Activated T-helper 2 cell treated with anti-CD3 and anti-CD28 coated beads, Interferon-gamma antibody, Interleukin-2, Interleukin-4, amounts not matched to agents 10 μg/mL and 5 μg/mL and 100 μg/mL, durations not matched to agents 14 hours and 24 hours and 36 hours (primary cell): Measurements from ENCODE around the gene AIG1. TPM values are rescaled to one million over a fixed set of nuclear protein-coding genes. Genes with fewer than 3 reads are reported as not detected.

Source experiments
- DNase-seq: peaks from one replicate; pipeline ENCODE4 v3.0.0; 2021; ENCODE audit warnings: low spot score
- H3K27ac Mint-ChIP-seq: one replicate; pipeline ENCODE4 v1.8.0; 2021; ENCODE audit warnings: mixed read lengths
- H3K27me3 Mint-ChIP-seq: one replicate; pipeline ENCODE4 v1.8.0; 2021; ENCODE audit warnings: low read depth, mixed read lengths
- H3K36me3 Mint-ChIP-seq: one replicate; pipeline ENCODE4 v1.8.0; 2021; ENCODE audit warnings: low read depth, mixed read lengths
- H3K4me1 Mint-ChIP-seq: one replicate; pipeline ENCODE4 v1.8.0; 2021; ENCODE audit warnings: low read depth, mixed read lengths
- H3K4me3 Mint-ChIP-seq: one replicate; pipeline ENCODE4 v1.8.0; 2021; ENCODE audit warnings: low read depth, mild to moderate bottlenecking, moderate library complexity, mixed read lengths
- H3K9me3 Mint-ChIP-seq: one replicate; pipeline ENCODE4 v1.8.0; 2021; ENCODE audit warnings: mixed read lengths
- intact Hi-C: fragments of 100-400 bp; cut with micrococcal nuclease; formaldehyde crosslinking; loops from one replicate; pipeline ENCODE4 v1.15.1; 2023
- total RNA-seq: library from RNA; stranded (reverse); gene quantifications from 2 replicates; pipeline ENCODE4 v1.2.3, GENCODE V29; 2022

The AIG1 gene
- total RNA-seq, 1 donor from 2014 or later: 2.4 TPM

GRCh38 chr6:143107911-143108761 is 47.4 kb downstream of the AIG1 start:
- Mint-ChIP-seq H3K27me3 (no peaks in the 10 kb centered on the region), H3K9me3 (no peaks in the 10 kb centered on the region), H3K4me1 (peaks cover 2% of the 10 kb centered on the region), H3K27ac (no peak overlapping the region), H3K4me3 (no peak overlapping the region), H3K36me3 (no peaks in the 10 kb centered on the region)
- intact Hi-C loops: no loop called here
- DNase-seq: no peak

DNA sequence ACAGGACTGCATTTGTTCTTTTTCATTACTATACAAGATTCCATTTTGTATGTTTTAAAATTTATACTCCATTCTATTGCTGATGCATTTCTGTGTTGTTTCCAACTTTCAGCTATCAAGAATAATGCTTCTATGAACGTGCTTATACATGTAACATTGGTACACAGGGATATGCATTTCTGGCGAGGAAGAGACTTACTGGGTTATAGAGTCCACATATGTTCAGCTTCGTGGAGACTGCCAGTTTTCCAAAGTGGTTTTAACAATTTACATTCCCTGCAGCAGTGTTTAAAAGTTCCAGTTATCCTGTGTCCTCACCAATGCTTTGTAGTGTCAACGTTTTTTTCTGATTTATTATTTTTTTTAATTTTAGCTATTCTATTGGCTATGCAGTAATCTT is 48.5 kb downstream of the AIG1 start:
- H3K4me1 Mint-ChIP-seq: no peaks in the 10 kb centered on the region
- intact Hi-C loops: no loop called here
- H3K27me3 Mint-ChIP-seq: no peaks in the 10 kb centered on the region
- no peaks in the 10 kb centered on the region for H3K36me3 Mint-ChIP-seq
- H3K9me3 Mint-ChIP-seq: no peaks in the 10 kb centered on the region
- no peak for DNase-seq
- no peak overlapping the region for H3K27ac Mint-ChIP-seq
- H3K4me3 Mint-ChIP-seq: no peak overlapping the region

- no peak for DNase-seq
- H3K27me3 Mint-ChIP-seq: no peaks in the 10 kb centered on the region
- intact Hi-C loops: no loop called here
- no peaks in the 10 kb centered on the region for H3K36me3 Mint-ChIP-seq
- H3K27ac Mint-ChIP-seq: no peak overlapping the region
- H3K9me3 Mint-ChIP-seq: no peaks in the 10 kb centered on the region
- no peak overlapping the region for H3K4me3 Mint-ChIP-seq
- no peaks in the 10 kb centered on the region for H3K4me1 Mint-ChIP-seq
Observed at GRCh38 chr6:143110572-143110971, 49.9 kb downstream of the AIG1 start.

- Mint-ChIP-seq H3K27me3 (no peaks in the 10 kb centered on the region), H3K4me3 (no peak overlapping the region), H3K9me3 (no peaks in the 10 kb centered on the region), H3K4me1 (no peaks in the 10 kb centered on the region), H3K27ac (no peak overlapping the region), H3K36me3 (no peaks in the 10 kb centered on the region)
- DNase-seq: no peak
- intact Hi-C loops: no loop called here
Observed at GRCh38 chr6:143110996-143111395, 50.3 kb downstream of the AIG1 start.

DNA sequence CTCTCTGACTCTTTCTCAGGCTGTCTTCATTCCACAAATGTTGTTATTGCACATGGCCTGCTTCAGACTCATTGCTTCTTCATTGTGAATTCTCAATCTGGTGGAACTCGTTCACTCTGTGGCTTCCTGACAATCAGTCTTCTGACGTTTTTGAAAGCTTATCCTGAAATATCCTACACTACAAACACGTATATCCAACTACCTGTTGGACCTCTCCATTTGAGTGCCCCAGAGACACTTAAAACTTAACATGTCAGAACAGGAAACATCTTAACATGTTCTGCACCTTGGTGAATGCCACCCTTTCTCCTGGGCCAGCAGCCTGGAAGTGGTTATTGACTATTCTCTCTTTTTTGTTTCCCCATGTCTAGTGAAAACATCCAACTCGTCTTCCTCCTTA is 50.8 kb downstream of the AIG1 start:
- no peaks in the 10 kb centered on the region for H3K9me3 Mint-ChIP-seq
- H3K4me1 Mint-ChIP-seq: no peaks in the 10 kb centered on the region
- no peak for DNase-seq
- intact Hi-C loops: no loop called here
- no peak overlapping the region for H3K27ac Mint-ChIP-seq
- H3K36me3 Mint-ChIP-seq: no peaks in the 10 kb centered on the region
- no peak overlapping the region for H3K4me3 Mint-ChIP-seq
- H3K27me3 Mint-ChIP-seq: no peaks in the 10 kb centered on the region

DNA sequence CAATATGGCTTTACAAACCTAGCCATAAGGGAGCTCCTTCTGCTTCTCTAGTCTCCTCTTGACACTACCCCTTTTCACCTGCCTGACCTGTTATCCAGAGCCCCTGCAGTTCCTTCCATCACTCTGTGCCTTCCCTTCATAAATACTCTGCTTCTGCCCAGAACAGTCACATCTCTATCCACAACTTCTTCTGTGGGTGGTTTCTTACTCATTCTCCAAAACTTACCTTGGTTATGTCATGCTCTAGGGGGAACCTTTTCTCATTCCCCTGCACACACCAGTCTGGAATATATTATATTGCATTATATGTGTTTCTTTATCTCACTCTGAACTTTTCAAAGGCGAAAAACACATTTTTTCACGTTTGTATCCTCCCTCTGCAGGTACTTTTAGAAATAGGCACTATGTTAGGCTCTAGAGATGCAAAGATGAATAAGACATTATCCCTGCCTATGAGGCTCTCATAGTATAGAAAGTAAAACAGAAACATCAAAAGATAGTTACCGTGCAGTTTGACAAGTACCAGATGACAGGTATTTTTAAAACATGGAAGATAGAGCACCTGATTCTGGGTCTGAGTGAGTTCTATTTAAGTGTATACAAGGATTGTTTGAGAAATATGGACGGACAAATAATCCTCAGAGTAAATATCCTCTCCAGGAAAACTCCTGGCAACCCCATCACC is 51.5 kb downstream of the AIG1 start:
- no peak for DNase-seq

DNA sequence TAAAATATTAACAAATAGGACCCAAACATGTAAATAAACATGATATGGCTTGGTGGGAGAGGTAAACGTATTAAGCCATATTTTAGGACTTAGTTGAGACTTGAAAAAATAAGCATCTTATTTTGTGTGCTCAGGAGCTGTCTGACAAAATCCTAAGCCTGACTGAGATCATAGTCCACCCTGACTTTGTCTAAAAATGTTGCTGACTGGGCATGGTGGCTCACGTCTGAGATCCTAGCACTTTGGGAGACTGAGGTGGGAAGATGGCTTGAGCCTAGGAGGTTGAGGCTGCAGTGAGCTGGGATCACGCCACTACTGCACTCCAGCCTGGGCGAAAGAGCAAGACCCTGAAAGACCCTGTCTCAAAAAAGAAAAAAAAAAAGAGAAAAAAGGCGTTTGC is 52.1 kb downstream of the AIG1 start:
- no peak for DNase-seq
- intact Hi-C loops: no loop called here
- H3K4me1 Mint-ChIP-seq: no peaks in the 10 kb centered on the region
- H3K27ac Mint-ChIP-seq: no peak overlapping the region
- no peaks in the 10 kb centered on the region for H3K9me3 Mint-ChIP-seq
- no peaks in the 10 kb centered on the region for H3K36me3 Mint-ChIP-seq
- no peaks in the 10 kb centered on the region for H3K27me3 Mint-ChIP-seq
- no peak overlapping the region for H3K4me3 Mint-ChIP-seq

More for the DNA sequence above, 51.5 kb downstream of the AIG1 start:
- Mint-ChIP-seq H3K27ac (no peak overlapping the region), H3K36me3 (no peaks in the 10 kb centered on the region), H3K4me3 (no peak overlapping the region), H3K27me3 (no peaks in the 10 kb centered on the region), H3K4me1 (no peaks in the 10 kb centered on the region), H3K9me3 (no peaks in the 10 kb centered on the region)
- intact Hi-C loops: no loop called here

GRCh38 chr6:143115728-143116127 is 55.0 kb downstream of the AIG1 start:
- no peak for DNase-seq
- H3K4me3 Mint-ChIP-seq: no peak overlapping the region
- H3K27me3 Mint-ChIP-seq: no peaks in the 10 kb centered on the region
- no peaks in the 10 kb centered on the region for H3K36me3 Mint-ChIP-seq
- H3K9me3 Mint-ChIP-seq: no peaks in the 10 kb centered on the region
- H3K4me1 Mint-ChIP-seq: no peaks in the 10 kb centered on the region
- intact Hi-C loops: no loop called here
- H3K27ac Mint-ChIP-seq: no peak overlapping the region

DNA sequence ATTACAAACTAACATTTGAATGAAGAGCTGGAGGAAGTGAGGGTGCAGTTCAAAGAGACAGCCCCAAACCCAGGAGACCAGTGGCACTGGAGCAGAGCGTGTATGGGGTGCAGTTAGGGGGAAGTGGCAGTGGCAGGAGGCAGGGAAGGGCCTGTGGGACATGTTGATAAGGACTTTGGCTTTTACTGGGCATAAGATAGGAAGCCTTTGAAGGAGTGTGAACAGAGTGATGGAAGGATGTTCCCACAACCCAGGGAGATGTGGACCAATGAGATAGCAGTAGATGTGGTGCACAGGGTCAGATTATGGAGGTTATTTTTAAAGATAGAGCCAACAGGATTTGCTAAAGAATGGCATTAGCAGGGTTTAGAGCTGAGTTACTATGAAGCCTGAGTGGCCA is 56.4 kb downstream of the AIG1 start:
- intact Hi-C loops: no loop called here
- no peak for DNase-seq
- no peak overlapping the region for H3K4me3 Mint-ChIP-seq
- H3K36me3 Mint-ChIP-seq: no peaks in the 10 kb centered on the region
- H3K4me1 Mint-ChIP-seq: no peaks in the 10 kb centered on the region
- no peak overlapping the region for H3K27ac Mint-ChIP-seq
- H3K9me3 Mint-ChIP-seq: peaks cover 6% of the 10 kb centered on the region
- no peaks in the 10 kb centered on the region for H3K27me3 Mint-ChIP-seq

GRCh38 chr6:143119260-143119659 is 58.6 kb downstream of the AIG1 start:
- intact Hi-C loops: no loop called here
- peaks cover 6% of the 10 kb centered on the region for H3K9me3 Mint-ChIP-seq
- H3K36me3 Mint-ChIP-seq: no peaks in the 10 kb centered on the region
- H3K27ac Mint-ChIP-seq: no peak overlapping the region
- no peak overlapping the region for H3K4me3 Mint-ChIP-seq
- DNase-seq: no peak
- no peaks in the 10 kb centered on the region for H3K27me3 Mint-ChIP-seq
- no peaks in the 10 kb centered on the region for H3K4me1 Mint-ChIP-seq

- intact Hi-C loops: no loop called here
- peaks cover 6% of the 10 kb centered on the region for H3K9me3 Mint-ChIP-seq
- no peaks in the 10 kb centered on the region for H3K36me3 Mint-ChIP-seq
- H3K4me3 Mint-ChIP-seq: no peak overlapping the region
- no peak overlapping the region for H3K27ac Mint-ChIP-seq
- DNase-seq: no peak
- no peaks in the 10 kb centered on the region for H3K27me3 Mint-ChIP-seq
- no peaks in the 10 kb centered on the region for H3K4me1 Mint-ChIP-seq
Observed at GRCh38 chr6:143123081-143123480, 62.4 kb downstream of the AIG1 start.

DNA sequence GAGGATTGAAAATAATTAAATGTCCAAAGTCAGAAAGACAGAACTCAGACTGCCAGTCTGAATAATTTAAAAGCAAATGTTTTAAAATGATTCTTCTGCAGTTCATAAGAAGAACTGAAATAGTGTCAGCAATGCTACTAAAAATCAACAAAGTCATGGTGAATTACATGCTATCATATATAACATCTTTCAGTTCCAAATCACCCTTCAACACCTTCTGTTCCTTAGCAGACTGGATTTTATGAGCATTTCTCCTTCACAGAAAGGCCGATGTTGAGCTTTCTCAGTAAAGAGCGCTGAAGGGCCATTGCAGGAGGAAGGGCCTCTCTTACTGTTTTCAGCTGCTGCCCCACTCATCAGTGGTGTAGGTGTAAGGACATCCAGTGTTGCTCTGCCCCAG is 63.3 kb downstream of the AIG1 start:
- H3K4me1 Mint-ChIP-seq: no peaks in the 10 kb centered on the region

DNA sequence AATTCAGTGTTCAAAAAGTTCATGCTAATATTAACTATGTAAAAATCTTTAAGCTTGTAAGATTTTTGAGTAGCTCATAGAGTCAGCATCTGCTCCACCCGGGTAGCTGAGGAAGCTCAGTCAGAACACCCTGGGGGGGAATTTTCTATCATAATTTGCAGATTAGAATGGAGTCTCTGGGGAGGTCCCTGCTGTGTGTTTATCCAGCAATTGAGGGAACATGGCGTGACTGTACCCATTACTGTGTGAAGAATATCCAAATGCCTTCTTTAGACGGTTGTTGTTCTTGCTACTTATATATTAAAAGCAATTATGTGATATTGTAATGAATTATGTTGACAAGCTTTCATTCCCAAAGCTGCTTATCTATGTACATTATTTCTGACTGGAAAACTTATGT is 64.8 kb downstream of the AIG1 start:
- H3K27ac Mint-ChIP-seq: no peak overlapping the region
- no peaks in the 10 kb centered on the region for H3K4me1 Mint-ChIP-seq
- H3K36me3 Mint-ChIP-seq: no peaks in the 10 kb centered on the region
- intact Hi-C loops: no loop called here
- no peak overlapping the region for H3K4me3 Mint-ChIP-seq
- no peaks in the 10 kb centered on the region for H3K27me3 Mint-ChIP-seq
- no peak for DNase-seq
- H3K9me3 Mint-ChIP-seq: peaks cover 8% of the 10 kb centered on the region

More for the DNA sequence above, 63.3 kb downstream of the AIG1 start:
- H3K27ac Mint-ChIP-seq: no peak overlapping the region
- H3K27me3 Mint-ChIP-seq: no peaks in the 10 kb centered on the region
- H3K36me3 Mint-ChIP-seq: no peaks in the 10 kb centered on the region
- peaks cover 6% of the 10 kb centered on the region for H3K9me3 Mint-ChIP-seq
- no peak overlapping the region for H3K4me3 Mint-ChIP-seq
- DNase-seq: no peak
- intact Hi-C loops: no loop called here
